ENCODE measurements around the gene ARHGAP9.

Gene ARHGAP9

DNA sequence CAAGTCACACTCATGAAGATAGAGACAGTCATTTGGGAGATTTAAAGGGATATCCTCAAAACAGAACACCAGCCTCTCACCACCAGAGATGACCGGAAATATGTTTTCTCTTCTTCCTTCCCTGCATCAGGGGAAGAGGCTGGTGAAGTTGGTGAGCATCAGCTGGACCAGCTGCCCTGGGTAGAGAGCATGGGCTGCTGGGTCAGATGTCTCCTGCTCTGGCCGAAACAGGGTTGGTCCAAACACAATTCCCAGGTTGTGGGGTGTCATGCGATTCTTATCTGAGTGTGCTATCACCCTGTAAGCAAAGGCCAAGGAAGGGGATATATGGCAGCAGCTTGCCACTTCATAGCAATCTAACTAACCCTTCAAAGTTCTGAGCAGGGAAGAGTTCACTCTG, 7.3 kb downstream of the ARHGAP9 start:
- Histone ChIP-seq H3K4me2 (ENCODE audit: low read length) (no peak overlapping the region), H3K36me3 (ENCODE audit: control insufficient read depth, low read length) (peaks cover 56% of the 10 kb centered on the region), H3K27me3 (ENCODE audit: control insufficient read depth, low read length) (no peaks in the 10 kb centered on the region), H3K9me2 (replicated peaks; ENCODE audit: control insufficient read depth, low read length) (no peaks in the 10 kb centered on the region), H3K27ac (ENCODE audit: low read depth, low read length) (no peak overlapping the region), H3K79me2 (ENCODE audit: control insufficient read depth, low read length) (peaks cover 18% of the 10 kb centered on the region), H3K9me3 (ENCODE audit: control insufficient read depth, insufficient read depth, low read length) (no peaks in the 10 kb centered on the region), H4K20me1 (ENCODE audit: control insufficient read depth, insufficient read depth, low read depth, low read length) (no peaks in the 10 kb centered on the region), H3F3A (ENCODE audit: control insufficient read depth, insufficient read depth) (no peaks in the 10 kb centered on the region), H3K4me1 (ENCODE audit: control insufficient read depth, low read length) (peaks cover 26% of the 10 kb centered on the region), H3K4me3 (ENCODE audit: low read length) (no peak overlapping the region)
- TF ChIP-seq, protein P1, sequence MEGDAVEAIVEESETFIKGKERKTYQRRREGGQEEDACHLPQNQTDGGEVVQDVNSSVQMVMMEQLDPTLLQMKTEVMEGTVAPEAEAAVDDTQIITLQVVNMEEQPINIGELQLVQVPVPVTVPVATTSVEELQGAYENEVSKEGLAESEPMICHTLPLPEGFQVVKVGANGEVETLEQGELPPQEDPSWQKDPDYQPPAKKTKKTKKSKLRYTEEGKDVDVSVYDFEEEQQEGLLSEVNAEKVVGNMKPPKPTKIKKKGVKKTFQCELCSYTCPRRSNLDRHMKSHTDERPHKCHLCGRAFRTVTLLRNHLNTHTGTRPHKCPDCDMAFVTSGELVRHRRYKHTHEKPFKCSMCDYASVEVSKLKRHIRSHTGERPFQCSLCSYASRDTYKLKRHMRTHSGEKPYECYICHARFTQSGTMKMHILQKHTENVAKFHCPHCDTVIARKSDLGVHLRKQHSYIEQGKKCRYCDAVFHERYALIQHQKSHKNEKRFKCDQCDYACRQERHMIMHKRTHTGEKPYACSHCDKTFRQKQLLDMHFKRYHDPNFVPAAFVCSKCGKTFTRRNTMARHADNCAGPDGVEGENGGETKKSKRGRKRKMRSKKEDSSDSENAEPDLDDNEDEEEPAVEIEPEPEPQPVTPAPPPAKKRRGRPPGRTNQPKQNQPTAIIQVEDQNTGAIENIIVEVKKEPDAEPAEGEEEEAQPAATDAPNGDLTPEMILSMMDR (IDR thresholded peaks at IDR 0.05; ENCODE audit: low read depth, low read length, poor library complexity, severe bottlenecking), result no peak
- TF ChIP-seq EZH2phosphoT487 (IDR thresholded peaks at IDR 0.05; ENCODE audit: borderline replicate concordance, low read length), result no peak

GRCh38 chr12:57471661-57472060, 8.0 kb downstream of the ARHGAP9 start:
- no peak overlapping the region for H3K4me2 ChIP-seq (ENCODE audit: low read length)
- H3K9me2 ChIP-seq (replicated peaks; ENCODE audit: control insufficient read depth, low read length), result no peaks in the 10 kb centered on the region
- H3K4me1 ChIP-seq (ENCODE audit: control insufficient read depth, low read length), result peaks cover 25% of the 10 kb centered on the region
- no peaks in the 10 kb centered on the region for H3K27me3 ChIP-seq (ENCODE audit: control insufficient read depth, low read length)
- peaks cover 10% of the 10 kb centered on the region for H3K79me2 ChIP-seq (ENCODE audit: control insufficient read depth, low read length)
- no peak overlapping the region for H3K27ac ChIP-seq (ENCODE audit: low read depth, low read length)
- H3K36me3 ChIP-seq (ENCODE audit: control insufficient read depth, low read length), result peaks cover 51% of the 10 kb centered on the region; the same call in 1 of the 2 replicates
- H3K9me3 ChIP-seq (ENCODE audit: control insufficient read depth, insufficient read depth, low read length), result no peaks in the 10 kb centered on the region
- H3K4me3 ChIP-seq (ENCODE audit: low read length), result no peak overlapping the region
- no peaks in the 10 kb centered on the region for H4K20me1 ChIP-seq (ENCODE audit: control insufficient read depth, insufficient read depth, low read depth, low read length)
- TF ChIP-seq EZH2phosphoT487 (IDR thresholded peaks at IDR 0.05; ENCODE audit: borderline replicate concordance, low read length), result no peak
- TF ChIP-seq, protein P1 (IDR thresholded peaks at IDR 0.05; ENCODE audit: low read depth, low read length, poor library complexity, severe bottlenecking), result no peak
- H3F3A ChIP-seq (ENCODE audit: control insufficient read depth, insufficient read depth), result 0 out of 2 replicates have a peak, but pooled peaks cover 3% of the 10 kb centered on the region

- H3K27me3 ChIP-seq (ENCODE audit: control insufficient read depth, low read length), result no peaks in the 10 kb centered on the region
- no peak overlapping the region for H3K27ac ChIP-seq (ENCODE audit: low read depth, low read length)
- H3K9me3 ChIP-seq (ENCODE audit: control insufficient read depth, insufficient read depth, low read length), result no peaks in the 10 kb centered on the region
- H3K4me1 ChIP-seq (ENCODE audit: control insufficient read depth, low read length), result peaks cover 19% of the 10 kb centered on the region
- H3K4me2 ChIP-seq (ENCODE audit: low read length), result no peak overlapping the region
- H4K20me1 ChIP-seq (ENCODE audit: control insufficient read depth, insufficient read depth, low read depth, low read length), result no peaks in the 10 kb centered on the region
- peaks cover 47% of the 10 kb centered on the region; the same call in 1 of the 2 replicates for H3K36me3 ChIP-seq (ENCODE audit: control insufficient read depth, low read length)
- TF ChIP-seq EZH2phosphoT487 (IDR thresholded peaks at IDR 0.05; ENCODE audit: borderline replicate concordance, low read length), result no peak
- TF ChIP-seq, protein P1 (IDR thresholded peaks at IDR 0.05; ENCODE audit: low read depth, low read length, poor library complexity, severe bottlenecking), result no peak
- H3K4me3 ChIP-seq (ENCODE audit: low read length), result no peak overlapping the region
- H3K79me2 ChIP-seq (ENCODE audit: control insufficient read depth, low read length), result peaks cover 5% of the 10 kb centered on the region
- no peaks in the 10 kb centered on the region for H3K9me2 ChIP-seq (replicated peaks; ENCODE audit: control insufficient read depth, low read length)
- 0 out of 2 replicates have a peak, but pooled peaks cover 3% of the 10 kb centered on the region for H3F3A ChIP-seq (ENCODE audit: control insufficient read depth, insufficient read depth)
Observed at GRCh38 chr12:57470970-57471656, 8.6 kb downstream of the ARHGAP9 start.
